Measurements from ENCODE around the gene SPATA19.

The SPATA19 gene

GRCh38 chr11:133797554-133797953, 47.8 kb downstream of the SPATA19 start:
- ChIA-PET CTCF (no interaction called here), POLR2A (no interaction called here)
- DNase-seq (ENCODE audit: extremely low spot score) = no peak
- no peak for TF ChIP-seq CTBP1 (IDR thresholded peaks at IDR 0.05; ENCODE audit: borderline replicate concordance)
- no peak for TF ChIP-seq ELF4 (IDR thresholded peaks at IDR 0.05)
- TF ChIP-seq FOXA1 (IDR thresholded peaks at IDR 0.05) = no peak
- no peak for TF ChIP-seq LEF1 (IDR thresholded peaks at IDR 0.05; ENCODE audit: borderline replicate concordance)
- no peak for TF ChIP-seq ARNT (IDR thresholded peaks at IDR 0.05)
- TF ChIP-seq ZNF384 (IDR thresholded peaks at IDR 0.05) = no peak
- no peak for TF ChIP-seq HDGF (IDR thresholded peaks at IDR 0.05; ENCODE audit: borderline replicate concordance)
- no peak for TF ChIP-seq FOXM1 (IDR thresholded peaks at IDR 0.05; ENCODE audit: borderline replicate concordance)
- no peak for TF ChIP-seq BHLHE40 (IDR thresholded peaks at IDR 0.05; ENCODE audit: borderline replicate concordance)
- no peak for TF ChIP-seq NFRKB (IDR thresholded peaks at IDR 0.05)
- TF ChIP-seq SP1 (IDR thresholded peaks at IDR 0.05) = no peak

- TF ChIP-seq ZNF384 (IDR thresholded peaks at IDR 0.05) (no peak), PKNOX1 (IDR thresholded peaks at IDR 0.05) (no peak), CTBP1 (IDR thresholded peaks at IDR 0.05; ENCODE audit: borderline replicate concordance) (no peak), SUZ12 (IDR thresholded peaks at IDR 0.05) (no peak), TARDBP (IDR thresholded peaks at IDR 0.05) (no peak), FOXK2 (IDR thresholded peaks at IDR 0.05) (no peak), NFRKB (IDR thresholded peaks at IDR 0.05) (no peak), LEF1 (IDR thresholded peaks at IDR 0.05; ENCODE audit: borderline replicate concordance) (no peak), SP1 (IDR thresholded peaks at IDR 0.05) (no peak), L3MBTL2 (conservative IDR thresholded peaks at IDR 0.05) (no peak), BHLHE40 (IDR thresholded peaks at IDR 0.05; ENCODE audit: borderline replicate concordance) (no peak), FOXM1 (IDR thresholded peaks at IDR 0.05; ENCODE audit: borderline replicate concordance) (no peak), ARNT (IDR thresholded peaks at IDR 0.05) (no peak), FOXA1 (IDR thresholded peaks at IDR 0.05) (no peak), ELF4 (IDR thresholded peaks at IDR 0.05) (no peak), HDGF (IDR thresholded peaks at IDR 0.05; ENCODE audit: borderline replicate concordance) (no peak)
- ChIA-PET CTCF (no interaction called here), POLR2A (no interaction called here)
- no peak for DNase-seq (ENCODE audit: extremely low spot score)
These were observed 49.1 kb downstream of the SPATA19 start for GRCh38 chr11:133796043-133796795.

- DNase-seq (ENCODE audit: extremely low spot score) = no peak
- TF ChIP-seq BHLHE40 (IDR thresholded peaks at IDR 0.05; ENCODE audit: borderline replicate concordance) (no peak), ELF4 (IDR thresholded peaks at IDR 0.05) (no peak), FOXM1 (IDR thresholded peaks at IDR 0.05; ENCODE audit: borderline replicate concordance) (no peak), LEF1 (IDR thresholded peaks at IDR 0.05; ENCODE audit: borderline replicate concordance) (no peak), CTBP1 (IDR thresholded peaks at IDR 0.05; ENCODE audit: borderline replicate concordance) (no peak), L3MBTL2 (conservative IDR thresholded peaks at IDR 0.05) (no peak), SP1 (IDR thresholded peaks at IDR 0.05) (no peak), NFRKB (IDR thresholded peaks at IDR 0.05) (no peak), PKNOX1 (IDR thresholded peaks at IDR 0.05) (no peak), ZNF384 (IDR thresholded peaks at IDR 0.05) (no peak), FOXA1 (IDR thresholded peaks at IDR 0.05) (no peak), HDGF (IDR thresholded peaks at IDR 0.05; ENCODE audit: borderline replicate concordance) (no peak), SUZ12 (IDR thresholded peaks at IDR 0.05) (no peak)
- ChIA-PET POLR2A (no interaction called here), CTCF (no interaction called here)
These were observed 50.2 kb downstream of the SPATA19 start for GRCh38 chr11:133795088-133795487.

GRCh38 chr11:133794205-133794604, 51.1 kb downstream of the SPATA19 start:
- POLR2A ChIA-PET = no interaction called here
- CTCF ChIA-PET = no interaction called here
- TF ChIP-seq LEF1 (IDR thresholded peaks at IDR 0.05; ENCODE audit: borderline replicate concordance) (no peak), SP1 (IDR thresholded peaks at IDR 0.05) (no peak), NFRKB (IDR thresholded peaks at IDR 0.05) (no peak), ZNF384 (IDR thresholded peaks at IDR 0.05) (no peak), PKNOX1 (IDR thresholded peaks at IDR 0.05) (no peak), HDGF (IDR thresholded peaks at IDR 0.05; ENCODE audit: borderline replicate concordance) (no peak), FOXM1 (IDR thresholded peaks at IDR 0.05; ENCODE audit: borderline replicate concordance) (no peak), SUZ12 (IDR thresholded peaks at IDR 0.05) (no peak), ARNT (IDR thresholded peaks at IDR 0.05) (no peak), FOXA1 (IDR thresholded peaks at IDR 0.05) (no peak), CTBP1 (IDR thresholded peaks at IDR 0.05; ENCODE audit: borderline replicate concordance) (no peak), ELF4 (IDR thresholded peaks at IDR 0.05) (no peak), TARDBP (IDR thresholded peaks at IDR 0.05) (no peak), L3MBTL2 (conservative IDR thresholded peaks at IDR 0.05) (no peak), BHLHE40 (IDR thresholded peaks at IDR 0.05; ENCODE audit: borderline replicate concordance) (no peak), FOXK2 (IDR thresholded peaks at IDR 0.05) (no peak)
- no peak for DNase-seq (ENCODE audit: extremely low spot score)

GRCh38 chr11:133793271-133794035, 51.9 kb downstream of the SPATA19 start:
- no peak for DNase-seq (ENCODE audit: extremely low spot score)
- TF ChIP-seq HDGF (IDR thresholded peaks at IDR 0.05; ENCODE audit: borderline replicate concordance) = no peak
- TF ChIP-seq SP1 (IDR thresholded peaks at IDR 0.05) = no peak
- CTCF ChIA-PET = no interaction called here
- POLR2A ChIA-PET = no interaction called here
